GM10266 (cell line): ENCODE data around the gene CA7.

Experiments used
- DNase-seq: peaks from one replicate; pipeline ENCODE4 v3.0.0; 2012; ENCODE audit errors: extremely low spot score
- CTCF ChIP-seq: IDR thresholded peaks from 2 replicates; pipeline ENCODE4 v1.5.1; 2012; ENCODE audit warnings: mild to moderate bottlenecking, low read depth; ENCODE audit not compliant: control insufficient read depth, insufficient read depth; ENCODE audit errors: missing control alignments

The CA7 gene

DNA sequence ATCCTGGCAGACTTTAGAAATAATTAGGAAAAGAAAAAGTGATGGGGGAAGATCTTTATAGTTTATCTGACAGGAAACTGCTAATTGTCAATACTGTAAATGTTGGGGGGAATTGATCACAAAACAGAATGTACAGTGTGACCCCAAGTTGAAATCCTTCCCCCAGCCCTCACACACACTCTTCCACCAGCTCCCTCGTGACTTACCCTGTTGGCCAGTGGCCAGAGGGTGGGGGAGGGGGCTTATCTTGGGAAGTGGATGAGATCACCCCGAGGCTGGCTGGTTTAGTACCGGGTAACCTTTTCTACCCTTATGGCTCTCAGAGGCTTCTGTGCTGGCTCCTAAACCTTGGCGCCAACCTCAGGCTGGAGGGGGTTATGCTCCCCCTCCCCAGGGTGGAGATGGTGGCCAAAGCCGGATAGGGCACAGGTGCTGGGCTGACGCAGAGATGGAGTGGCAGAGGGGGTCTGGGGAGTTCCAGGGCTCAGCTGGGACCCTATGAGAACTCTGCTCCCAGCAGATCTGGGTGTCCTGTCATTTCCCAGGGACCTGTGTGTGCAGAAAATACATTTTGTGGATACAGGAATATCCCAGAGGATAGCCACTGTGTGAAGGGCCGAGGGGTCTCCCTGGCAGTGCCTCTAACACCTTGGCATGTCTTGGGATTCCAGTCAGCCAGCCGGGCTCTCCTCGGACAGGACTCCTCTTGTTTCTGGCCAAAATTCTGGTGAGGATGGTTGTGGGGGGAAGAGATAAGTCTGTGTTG is 55.9 kb downstream of the CA7 start:
- DNase-seq = no peak
- no peak for TF ChIP-seq CTCF

GRCh38 chr16:66900721-66901441 is 56.7 kb downstream of the CA7 start:
- DNase-seq = no peak
- TF ChIP-seq CTCF = no peak

DNA sequence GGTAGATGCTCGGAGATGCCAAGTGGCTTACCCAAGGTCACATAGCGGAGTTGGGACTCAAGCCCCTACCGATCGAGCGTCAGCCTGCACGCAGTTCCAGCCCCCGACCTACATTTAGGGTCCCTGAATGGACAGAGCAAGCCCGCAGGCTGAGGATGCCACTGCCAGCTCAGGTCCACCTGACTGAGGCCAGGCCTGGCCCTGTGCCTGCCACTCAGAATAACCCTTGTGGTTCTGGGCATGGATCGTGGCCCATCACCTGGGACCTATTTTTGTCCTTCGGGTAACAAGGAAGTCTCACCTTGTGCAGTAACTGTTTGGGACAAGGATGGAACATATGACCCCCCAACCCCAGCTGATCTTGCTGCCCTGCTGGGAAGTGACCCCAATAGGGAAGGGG is 57.4 kb downstream of the CA7 start:
- no peak for DNase-seq
- TF ChIP-seq CTCF = no peak

- no peak for DNase-seq
- no peak for TF ChIP-seq CTCF
Measured at GRCh38 chr16:66902648-66903543, 58.7 kb downstream of the CA7 start.
